Ramos (cell line): Measurements from ENCODE around the gene ATP5PF.
"Not testable (repeated sequence)": the region's sequence is repeated elsewhere in the genome, so short reads cannot be mapped to it uniquely, and the experiment has no call there.

Source experiments
- in situ Hi-C: fragments of 300-500 bp; cut with MboI; formaldehyde crosslinking; loops from one replicate; pipeline ENCODE4 v1.14.3; 2022; ENCODE audit warnings: low sequenced_read_pairs; ENCODE audit not compliant: unreplicated experiment

The ATP5PF gene, protein sequence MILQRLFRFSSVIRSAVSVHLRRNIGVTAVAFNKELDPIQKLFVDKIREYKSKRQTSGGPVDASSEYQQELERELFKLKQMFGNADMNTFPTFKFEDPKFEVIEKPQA

DNA sequence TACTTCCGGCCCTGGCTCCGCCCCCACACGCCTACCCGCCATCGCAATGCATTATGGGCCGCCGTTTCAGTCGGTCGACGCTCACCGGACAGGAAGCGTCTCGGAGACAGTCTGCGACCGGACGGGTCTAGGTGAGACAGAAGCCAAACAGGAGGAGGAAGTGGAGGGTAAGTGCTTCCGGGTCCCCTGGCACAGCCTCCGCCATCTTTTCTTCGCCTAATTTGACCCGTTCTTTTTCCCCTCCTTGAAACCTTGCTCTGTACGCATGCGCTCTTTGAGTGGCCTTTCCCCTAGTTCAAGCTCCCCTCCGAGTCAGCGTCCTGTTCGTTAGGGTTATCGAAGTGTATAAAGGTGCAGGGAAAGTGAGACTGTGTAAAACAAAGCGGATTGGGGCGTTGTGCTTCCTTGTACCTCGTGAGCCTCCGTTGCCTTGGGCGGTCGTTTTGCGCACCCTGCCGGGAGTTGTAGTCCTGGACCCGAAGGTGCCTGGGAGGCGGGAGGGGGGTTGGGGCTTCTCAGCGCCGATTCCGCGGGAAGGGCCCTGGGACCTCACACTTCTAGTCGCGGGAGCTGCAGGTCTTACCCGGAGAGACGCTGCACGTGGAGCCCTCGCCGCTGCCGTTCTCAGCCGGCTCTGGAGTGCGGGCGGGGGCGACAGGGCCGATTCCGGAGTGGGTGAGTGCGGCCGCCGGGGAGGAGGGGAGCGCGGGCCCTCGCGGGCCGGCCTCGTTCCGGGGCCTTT, at the start of gene ATP5PF, which contains the start of gene GABPA:
TSS of gene ATP5PF (minus strand) at position 1 of the 742 bp plus-strand sequence. CDS start 5,110 bp downstream, outside the sequence.
TSS of gene GABPA (plus strand) at position 69 of the 742 bp plus-strand sequence. CDS start 6,627 bp downstream, outside the sequence.
- in situ Hi-C loops, result loop anchor here (10.0 kb wide), 1 partner anchor 130 kb away; the partner anchor contains the start of gene MRPL39

DNA sequence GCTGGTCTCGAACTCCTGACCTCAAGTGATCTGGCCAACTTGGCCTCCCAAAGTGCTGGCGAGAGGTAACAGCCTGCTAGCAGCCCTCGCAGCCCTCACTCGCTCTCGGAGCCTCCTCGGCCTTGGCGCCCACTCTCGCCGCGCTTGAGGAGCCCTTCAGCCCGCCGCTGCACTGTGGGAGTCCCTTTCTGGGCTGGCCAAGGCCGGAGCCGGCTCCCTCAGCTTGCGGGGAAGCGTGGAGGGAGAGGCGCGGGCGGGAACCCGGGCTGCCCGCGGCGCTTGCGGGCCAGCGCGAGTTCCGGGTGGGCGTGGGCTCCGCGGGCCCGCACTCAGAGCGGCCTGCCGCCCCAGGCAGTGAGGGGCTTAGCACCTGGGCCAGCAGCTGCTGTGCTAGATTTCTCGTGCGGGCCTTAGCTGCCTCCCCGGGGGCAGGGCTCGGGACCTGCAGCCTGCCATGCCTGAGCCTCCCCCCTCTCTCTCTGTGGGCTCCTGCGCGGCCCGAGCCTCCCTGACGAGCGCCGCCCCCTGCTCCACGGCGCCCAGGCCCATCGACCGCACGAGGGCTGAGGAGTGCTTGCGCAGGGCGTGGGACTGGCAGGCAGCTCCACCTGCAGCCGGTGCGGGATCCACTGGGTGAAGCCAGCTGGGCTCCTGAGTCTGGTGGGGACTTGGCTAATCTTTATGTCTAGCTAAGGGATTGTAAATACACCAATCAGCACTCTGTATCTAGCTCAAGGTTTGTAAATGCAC, 43.6 kb upstream of the ATP5PF start:
- in situ Hi-C loops, result not testable (repeated sequence)

- in situ Hi-C loops, result no loop called here
Measured at GRCh38 chr21:25776440-25776839, 41.7 kb upstream of the ATP5PF start.

GRCh38 chr21:25772686-25773085, 38.0 kb upstream of the ATP5PF start:
- in situ Hi-C loops, result no loop called here

GRCh38 chr21:25767921-25768320, 33.2 kb upstream of the ATP5PF start:
- in situ Hi-C loops, result no loop called here

- in situ Hi-C loops, result no loop called here
Measured at GRCh38 chr21:25764065-25764464, 29.4 kb upstream of the ATP5PF start.

DNA sequence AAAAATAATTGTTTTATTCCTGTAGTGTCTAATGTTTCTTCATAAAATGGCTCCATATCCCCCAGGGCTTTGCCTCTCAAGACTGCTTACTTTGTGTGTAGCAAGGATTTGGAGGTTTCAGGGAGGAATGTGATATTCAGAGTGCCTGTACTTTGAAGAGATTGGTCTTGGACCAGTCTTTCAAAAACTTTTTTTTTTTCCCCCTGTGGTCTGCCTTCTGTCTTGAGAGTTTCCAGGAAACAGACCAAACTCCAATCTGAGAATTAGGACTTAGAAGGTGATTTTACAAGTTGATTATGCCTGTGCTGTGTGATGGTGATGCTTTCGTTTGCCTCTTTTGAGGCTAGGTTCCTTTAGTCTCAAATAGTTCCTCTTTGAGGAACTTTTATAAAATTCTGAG, 26.0 kb upstream of the ATP5PF start:
- in situ Hi-C loops, result no loop called here

DNA sequence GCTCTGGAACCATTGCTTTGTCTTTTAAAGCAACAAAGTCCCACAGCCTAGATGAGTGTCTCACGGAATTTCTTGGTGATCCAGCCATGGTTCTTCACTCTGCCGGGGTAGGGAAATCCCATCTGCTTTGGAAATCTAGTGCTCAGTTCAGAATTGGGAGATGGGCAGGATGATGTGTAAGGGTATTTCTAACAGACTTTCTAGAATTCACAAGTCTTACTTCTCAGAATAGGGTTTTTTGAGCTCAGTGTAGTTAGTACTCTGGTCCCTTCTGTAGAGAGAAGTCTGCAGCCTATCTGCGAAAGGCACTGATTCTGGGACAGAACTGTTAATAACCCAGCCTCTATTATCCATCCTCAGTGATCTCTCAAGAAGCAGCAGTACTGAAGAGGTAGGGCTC, 25.4 kb upstream of the ATP5PF start:
- in situ Hi-C loops, result no loop called here

DNA sequence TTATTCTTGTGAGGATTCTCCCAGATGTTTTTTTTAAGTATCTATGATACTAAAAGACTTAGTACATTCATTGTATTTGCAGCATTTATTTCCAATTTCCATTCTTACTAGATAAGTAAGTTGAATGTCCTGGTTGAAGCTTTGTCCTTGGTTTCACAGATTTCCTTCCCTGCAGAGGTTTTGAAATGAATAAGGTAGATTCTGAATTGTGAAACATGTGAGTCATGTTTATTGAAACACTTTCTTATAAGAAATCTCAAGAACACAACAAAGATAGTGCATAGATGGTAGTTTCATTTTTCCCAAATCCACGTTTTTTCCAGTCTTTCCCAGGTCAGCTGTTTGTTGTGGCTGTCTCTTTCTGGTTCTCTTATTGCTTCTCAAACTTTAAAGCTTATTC, 24.9 kb upstream of the ATP5PF start:
- in situ Hi-C loops, result no loop called here

DNA sequence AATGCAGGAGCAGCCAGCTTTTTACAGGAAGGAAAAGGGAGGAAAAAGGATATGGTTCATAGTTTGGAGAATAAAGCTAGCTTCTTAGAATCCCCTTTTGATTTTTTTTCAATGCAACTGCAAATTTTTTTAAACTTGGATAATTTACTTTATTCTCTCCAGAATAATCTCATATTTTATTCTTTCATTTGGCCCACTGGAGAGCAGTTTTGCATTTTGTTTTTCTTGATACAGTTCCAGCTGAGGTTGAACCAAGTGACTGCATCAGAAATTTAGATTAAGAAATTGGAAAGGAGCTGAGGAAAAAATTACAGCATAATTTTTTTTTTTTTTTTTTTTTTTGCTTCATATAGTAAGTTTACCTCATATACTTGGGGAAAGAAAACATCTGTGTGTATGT, 22.8 kb upstream of the ATP5PF start:
- in situ Hi-C loops, result no loop called here

DNA sequence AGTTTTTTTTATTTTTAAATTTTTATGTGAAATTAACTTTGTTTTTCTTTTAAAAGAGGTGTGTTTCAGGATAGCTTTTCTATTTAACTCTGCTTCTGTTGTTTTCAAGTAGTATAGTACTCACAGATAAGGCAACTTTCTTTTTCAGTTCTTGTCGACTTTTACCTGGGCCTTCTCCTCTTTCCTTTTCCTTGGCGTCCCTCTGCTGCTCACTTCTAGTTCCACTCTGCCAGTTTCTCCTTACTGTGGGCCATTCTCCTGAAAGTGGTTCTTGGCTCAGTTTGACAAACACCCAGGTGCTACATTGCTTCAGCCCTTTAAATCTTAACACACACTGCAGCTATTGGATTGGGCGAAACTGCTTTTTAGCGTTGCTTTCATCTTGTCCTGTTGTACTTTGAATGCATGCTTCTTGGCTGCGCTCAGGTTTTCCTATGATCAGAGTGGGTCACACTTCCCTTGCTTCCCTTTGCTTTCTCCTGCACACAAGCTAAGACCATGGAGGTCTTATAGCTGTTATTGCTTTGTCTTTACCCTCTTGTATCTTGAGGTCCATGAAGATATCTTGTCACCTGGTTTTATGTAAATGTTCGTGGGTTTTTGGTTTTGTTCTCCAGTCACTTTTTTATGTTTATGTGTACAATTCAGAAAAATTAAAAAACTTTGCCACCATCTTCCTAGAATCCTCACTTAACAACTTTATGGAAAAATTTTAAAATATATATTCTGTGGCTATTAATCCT, 21.7 kb upstream of the ATP5PF start:
- in situ Hi-C loops, result no loop called here

- in situ Hi-C loops, result no loop called here
Measured at GRCh38 chr21:25752416-25752815, 17.7 kb upstream of the ATP5PF start.

- in situ Hi-C loops, result no loop called here
Measured at GRCh38 chr21:25750085-25750484, 15.4 kb upstream of the ATP5PF start.

- in situ Hi-C loops, result no loop called here
Measured at GRCh38 chr21:25744854-25745253, 10.2 kb upstream of the ATP5PF start.

DNA sequence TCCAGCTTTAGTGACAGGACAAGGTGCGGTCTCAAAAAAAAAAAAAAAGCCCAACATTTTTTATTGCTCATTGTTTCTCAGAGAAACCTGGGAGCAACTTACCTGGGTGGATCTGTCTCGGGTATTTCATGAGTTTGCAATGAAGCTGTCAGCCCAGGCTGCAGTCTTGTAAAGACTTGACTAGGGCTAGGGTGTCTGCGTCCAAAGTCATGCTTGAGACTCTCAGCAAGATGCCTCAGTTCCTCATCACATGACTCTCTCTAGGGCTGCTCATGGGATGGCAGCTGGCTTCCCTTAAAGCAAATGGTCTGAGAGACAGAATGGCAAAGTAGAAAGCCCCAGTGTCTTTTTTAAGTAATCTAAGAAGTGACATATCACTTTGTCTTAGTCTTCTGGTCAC, 8.2 kb upstream of the ATP5PF start:
- in situ Hi-C loops, result no loop called here

GRCh38 chr21:25737421-25737820, 2.7 kb upstream of the ATP5PF start:
- in situ Hi-C loops, result loop anchor here (10.0 kb wide), 1 partner anchor 133 kb away; the partner anchor contains the start of gene MRPL39

DNA sequence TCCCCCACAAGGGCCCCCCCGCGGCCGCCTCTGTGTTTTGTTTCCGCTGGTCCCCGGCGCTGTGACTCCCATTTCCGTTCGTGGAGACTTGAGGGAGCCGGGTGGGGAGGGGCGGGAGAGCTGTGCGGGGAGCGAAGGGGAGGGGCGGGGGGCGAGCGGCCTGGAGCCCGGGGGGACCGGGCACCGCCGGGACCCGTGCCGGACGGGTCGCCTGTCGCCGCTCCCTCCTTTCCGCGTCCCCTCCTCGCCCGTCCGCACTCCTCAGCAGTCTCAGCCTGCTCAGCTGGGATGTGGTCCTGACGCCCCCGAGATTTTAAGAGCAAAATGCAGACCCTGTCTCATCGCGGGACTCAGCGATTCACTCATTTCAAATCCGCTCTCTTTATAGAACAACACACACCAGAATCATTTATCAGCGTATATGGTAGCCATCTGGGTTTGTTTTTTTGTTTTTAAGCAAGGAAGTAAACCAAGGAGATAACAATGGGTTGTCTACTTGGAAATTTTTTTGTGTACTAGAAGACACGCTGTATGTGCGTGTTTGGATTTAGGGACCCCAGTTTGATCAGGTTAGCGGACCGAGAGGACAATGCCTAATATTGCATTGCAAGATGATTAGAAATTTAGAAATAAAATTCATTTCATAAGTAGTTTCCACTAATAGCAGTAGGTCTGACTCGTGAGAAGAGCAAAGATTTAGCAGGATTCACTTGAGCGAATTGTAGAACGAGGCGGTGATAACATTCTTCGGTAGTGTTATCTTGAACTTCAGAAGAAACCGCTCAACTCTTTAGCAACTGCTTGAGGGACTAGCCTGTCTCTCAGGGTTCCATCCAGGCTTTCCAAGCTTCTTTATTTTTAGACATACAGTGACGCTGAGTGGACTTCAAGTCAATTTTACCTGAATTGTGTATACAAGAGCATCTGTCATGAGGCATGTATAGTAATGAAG, 1.2 kb upstream of the ATP5PF start:
- in situ Hi-C loops, result loop anchor here (10.0 kb wide), 1 partner anchor 131 kb away; the partner anchor contains the start of gene MRPL39

DNA sequence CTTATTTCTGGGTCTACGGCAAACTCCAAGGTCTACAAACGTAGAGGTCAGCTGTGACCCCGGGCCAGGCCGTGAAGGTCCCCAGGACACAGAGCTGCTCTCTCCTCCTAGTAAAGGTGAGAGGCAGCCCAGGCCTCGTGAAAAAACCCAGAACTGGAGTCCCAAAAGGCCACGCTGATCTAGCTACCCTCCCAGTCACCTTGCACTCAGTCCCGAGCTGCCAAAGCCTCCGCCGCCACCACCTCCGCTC, 125 bp downstream of the ATP5PF start:
- in situ Hi-C loops, result loop anchor here (10.0 kb wide), 1 partner anchor 130 kb away; the partner anchor contains the start of gene MRPL39

- in situ Hi-C loops, result loop anchor here (10.0 kb wide), 1 partner anchor 129 kb away; the partner anchor contains the start of gene MRPL39
Measured at GRCh38 chr21:25733859-25734653, 648 bp downstream of the ATP5PF start.
